ENCODE results near the gene KBTBD3.

Gene KBTBD3

GRCh38 chr11:106076919-106077608 lies at the start of gene KBTBD3:
Gene KBTBD3, minus strand, starts transcription at chr11:106077347. Its CDS starts 18,250 bp downstream, at chr11:106059097.
- peak within 1 kb of the TSS; percentile 97 for H3K4me3 ChIP-seq (ENCODE audit: low read depth, low read length)

GRCh38 chr11:106121570-106122320 lies 44.6 kb upstream of the KBTBD3 start:
- H3K4me3 ChIP-seq (ENCODE audit: low read depth, low read length): no peak overlapping the region

GRCh38 chr11:106105986-106106385 lies 28.8 kb upstream of the KBTBD3 start:
- no peak overlapping the region for H3K4me3 ChIP-seq (ENCODE audit: low read depth, low read length)

- H3K4me3 ChIP-seq (ENCODE audit: low read depth, low read length): no peak overlapping the region
Measured at GRCh38 chr11:106101819-106102218, 24.7 kb upstream of the KBTBD3 start.

GRCh38 chr11:106101370-106101769 lies 24.2 kb upstream of the KBTBD3 start:
- H3K4me3 ChIP-seq (ENCODE audit: low read depth, low read length): no peak overlapping the region

- no peak overlapping the region for H3K4me3 ChIP-seq (ENCODE audit: low read depth, low read length)
Measured at GRCh38 chr11:106098893-106099553, 21.9 kb upstream of the KBTBD3 start.

- no peak overlapping the region for H3K4me3 ChIP-seq (ENCODE audit: low read depth, low read length)
Measured at GRCh38 chr11:106092446-106092845, 15.3 kb upstream of the KBTBD3 start.

GRCh38 chr11:106091480-106092123 lies 14.5 kb upstream of the KBTBD3 start:
- no peak overlapping the region for H3K4me3 ChIP-seq (ENCODE audit: low read depth, low read length)

GRCh38 chr11:106088896-106089295 lies 11.7 kb upstream of the KBTBD3 start:
- no peak overlapping the region for H3K4me3 ChIP-seq (ENCODE audit: low read depth, low read length)

- H3K4me3 ChIP-seq (ENCODE audit: low read depth, low read length): no peak overlapping the region
Measured at GRCh38 chr11:106087815-106088435, 10.8 kb upstream of the KBTBD3 start.

GRCh38 chr11:106086850-106087249 lies 9.7 kb upstream of the KBTBD3 start:
- H3K4me3 ChIP-seq (ENCODE audit: low read depth, low read length): no peak overlapping the region

- no peak overlapping the region for H3K4me3 ChIP-seq (ENCODE audit: low read depth, low read length)
Measured at GRCh38 chr11:106086135-106086534, 9.0 kb upstream of the KBTBD3 start.

- H3K4me3 ChIP-seq (ENCODE audit: low read depth, low read length): no peak overlapping the region
Measured at GRCh38 chr11:106082096-106082495, 4.9 kb upstream of the KBTBD3 start.

GRCh38 chr11:106077609-106078455 lies 685 bp upstream of the KBTBD3 start, which contains the start of gene AASDHPPT:
Gene AASDHPPT, plus strand, starts transcription at chr11:106077662. Its CDS starts 49 bp downstream, at chr11:106077711.
- H3K4me3 ChIP-seq (ENCODE audit: low read depth, low read length): peak within 1 kb of the TSS; percentile 97

- peak overlapping the region; percentile 91 for H3K4me3 ChIP-seq (ENCODE audit: low read depth, low read length)
Measured at GRCh38 chr11:106076171-106076918, 802 bp downstream of the KBTBD3 start.

- H3K4me3 ChIP-seq (ENCODE audit: low read depth, low read length): no peak overlapping the region
Measured at GRCh38 chr11:106072804-106073203, 4.3 kb downstream of the KBTBD3 start.

GRCh38 chr11:106070606-106071005 lies 6.5 kb downstream of the KBTBD3 start:
- no peak overlapping the region for H3K4me3 ChIP-seq (ENCODE audit: low read depth, low read length)

- no peak overlapping the region for H3K4me3 ChIP-seq (ENCODE audit: low read depth, low read length)
Measured at GRCh38 chr11:106063009-106063408, 14.1 kb downstream of the KBTBD3 start.
